Measurements from ENCODE around the gene CEACAM3. TPM values are rescaled to one million over a fixed set of nuclear protein-coding genes. Genes with fewer than 3 reads are reported as not detected.
"Not testable (repeated sequence)": the region's sequence is repeated elsewhere in the genome, so short reads cannot be mapped to it uniquely, and the experiment has no call there.

The CEACAM3 gene
- total RNA-seq, 1 experiment from 2014 or later: not detected

GRCh38 chr19:41784743-41785142 is 11.6 kb upstream of the CEACAM3 start:
- ChIA-PET CTCF (interaction anchor here (0.5 to 5.0 kb wide), 8 partner anchors 8 to 78 kb away, joined by 3 to 50 read pairs (median 4); partner anchors contain the start of gene CEACAM6), POLR2A (ENCODE audit: unreplicated experiment) (interaction anchor here (0.6 to 1.4 kb wide), 2 partner anchors 10 to 30 kb away, joined by 3 to 4 read pairs; partner anchors contain the start of gene CEACAM6)
- no peak for TF ChIP-seq EZH2 (IDR thresholded peaks at IDR 0.05; ENCODE audit: low read depth)
- TF ChIP-seq CTCF (conservative IDR thresholded peaks at IDR 0.05): no peak
- Histone ChIP-seq H3K9me2 (ENCODE audit: insufficient read depth) (no peaks in the 10 kb centered on the region), H3K4me2 (peak overlapping the region; percentile 67), H3K27ac (peak overlapping the region; percentile 51), H3K36me3 (ENCODE audit: low read depth) (no peaks in the 10 kb centered on the region), H3K4me1 (replicated peaks; ENCODE audit: insufficient read depth) (peaks cover 65% of the 10 kb centered on the region), H4K20me1 (ENCODE audit: insufficient read depth) (no peaks in the 10 kb centered on the region), H3K79me2 (ENCODE audit: low read depth) (no peaks in the 10 kb centered on the region), H3K4me3 (no peak overlapping the region), H3K27me3 (ENCODE audit: insufficient read depth, low read depth) (no peaks in the 10 kb centered on the region), H3K9me3 (ENCODE audit: insufficient read depth, low read depth) (no peaks in the 10 kb centered on the region), H2AFZ (no peak overlapping the region), H3F3A (ENCODE audit: insufficient read depth, low read depth) (peaks cover 27% of the 10 kb centered on the region)
- no TSS peak for BruUV-seq (replicated peaks)
- no peak for DNase-seq
- intact Hi-C loops (cut with micrococcal nuclease; ENCODE audit: unreplicated experiment): loop anchor here (1.0 to 5.0 kb wide), 6 partner anchors 10 to 173 kb away; partner anchors contain the start of genes CEACAM6 and RABAC1

DNA sequence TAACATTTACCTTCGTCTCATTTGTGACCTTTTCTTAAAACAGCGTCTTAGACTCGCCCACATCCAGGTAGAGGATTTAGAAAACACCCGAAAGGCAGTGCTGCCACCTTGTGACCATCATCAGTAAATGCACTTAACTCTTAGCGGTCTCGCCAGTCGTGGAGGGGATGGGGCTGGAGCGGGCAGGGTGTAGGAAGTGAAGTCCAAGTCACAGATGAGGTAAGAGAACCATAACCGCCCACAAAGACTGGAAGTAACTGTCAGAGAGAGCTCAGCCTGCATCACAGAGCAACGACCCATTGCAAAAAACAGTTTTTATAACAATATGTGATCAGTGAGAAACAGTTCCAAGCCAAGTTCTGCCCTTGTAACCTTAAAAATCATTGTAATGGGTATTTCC is 10.7 kb upstream of the CEACAM3 start:
- peak overlapping the region; percentile 67 for H3K4me2 ChIP-seq
- POLR2A ChIA-PET (ENCODE audit: unreplicated experiment): interaction anchor here (0.6 to 1.4 kb wide), 2 partner anchors 11 to 16 kb away, joined by 4 to 7 read pairs; no protein-coding TSS in a partner anchor

DNA sequence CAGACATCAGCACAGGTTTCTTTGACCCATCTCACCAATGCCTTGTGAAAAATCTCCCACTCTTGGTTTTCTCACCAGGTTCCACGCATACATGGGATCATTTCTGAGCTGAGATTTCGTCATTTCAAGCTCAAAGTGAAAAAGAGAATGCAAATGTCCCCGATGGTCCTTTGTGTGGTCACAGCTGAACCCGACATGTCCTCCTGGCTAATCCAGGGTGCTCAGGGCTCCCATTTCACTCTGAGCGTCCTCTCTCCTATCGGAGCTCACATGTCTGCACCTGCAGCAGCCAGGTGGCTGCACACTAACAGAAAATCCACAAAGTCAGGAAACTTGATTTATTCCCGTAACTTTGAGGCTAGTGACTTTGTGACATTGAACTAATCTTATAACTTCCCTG is 9.3 kb upstream of the CEACAM3 start:
- ChIA-PET CTCF (interaction anchor here (5.0 kb wide), 1 partner anchor 33 kb away, joined by 50 read pairs; the partner anchor contains the start of gene CEACAM6), POLR2A (ENCODE audit: unreplicated experiment) (no interaction called here)
- H3F3A ChIP-seq (ENCODE audit: insufficient read depth, low read depth): peaks cover 18% of the 10 kb centered on the region; the same call in 1 of the 2 replicates
- no peak for DNase-seq
- no peak overlapping the region for H2AFZ ChIP-seq
- H3K9me2 ChIP-seq (ENCODE audit: insufficient read depth): no peaks in the 10 kb centered on the region
- no peaks in the 10 kb centered on the region for H3K79me2 ChIP-seq (ENCODE audit: low read depth)
- no peak overlapping the region for H3K4me3 ChIP-seq
- intact Hi-C loops (cut with micrococcal nuclease; ENCODE audit: unreplicated experiment): loop anchor here (5.0 kb wide), 2 partner anchors 145 to 170 kb away; partner anchors contain the start of gene RABAC1
- H3K9me3 ChIP-seq (ENCODE audit: insufficient read depth, low read depth): no peaks in the 10 kb centered on the region
- no peak overlapping the region for H3K27ac ChIP-seq
- TF ChIP-seq CTCF (conservative IDR thresholded peaks at IDR 0.05) (no peak), EZH2 (IDR thresholded peaks at IDR 0.05; ENCODE audit: low read depth) (no peak)
- no peaks in the 10 kb centered on the region for H3K27me3 ChIP-seq (ENCODE audit: insufficient read depth, low read depth)
- H3K4me2 ChIP-seq: no peak overlapping the region
- no peaks in the 10 kb centered on the region for H3K36me3 ChIP-seq (ENCODE audit: low read depth)
- H4K20me1 ChIP-seq (ENCODE audit: insufficient read depth): no peaks in the 10 kb centered on the region
- no TSS peak for BruUV-seq (replicated peaks)
- peaks cover 52% of the 10 kb centered on the region for H3K4me1 ChIP-seq (replicated peaks; ENCODE audit: insufficient read depth)

More for the DNA sequence above, 10.7 kb upstream of the CEACAM3 start:
- Histone ChIP-seq H3K36me3 (ENCODE audit: low read depth) (no peaks in the 10 kb centered on the region), H3K9me3 (ENCODE audit: insufficient read depth, low read depth) (no peaks in the 10 kb centered on the region), H3K27me3 (ENCODE audit: insufficient read depth, low read depth) (no peaks in the 10 kb centered on the region), H3K9me2 (ENCODE audit: insufficient read depth) (no peaks in the 10 kb centered on the region), H3F3A (ENCODE audit: insufficient read depth, low read depth) (peaks cover 18% of the 10 kb centered on the region), H4K20me1 (ENCODE audit: insufficient read depth) (no peaks in the 10 kb centered on the region), H3K4me3 (no peak overlapping the region), H3K27ac (peak overlapping the region; percentile 51), H2AFZ (no peak overlapping the region), H3K4me1 (replicated peaks; ENCODE audit: insufficient read depth) (peaks cover 56% of the 10 kb centered on the region), H3K79me2 (ENCODE audit: low read depth) (no peaks in the 10 kb centered on the region)
- BruUV-seq (replicated peaks): no TSS peak
- CTCF ChIA-PET: interaction anchor here (0.6 to 5.0 kb wide), 7 partner anchors 10 to 79 kb away, joined by 3 to 50 read pairs (median 4); partner anchors contain the start of gene CEACAM6
- DNase-seq: peak; percentile 77 to 79
- intact Hi-C loops (cut with micrococcal nuclease; ENCODE audit: unreplicated experiment): loop anchor here (1.0 to 5.0 kb wide), 6 partner anchors 11 to 172 kb away; partner anchors contain the start of genes CEACAM6 and RABAC1
- TF ChIP-seq CTCF (conservative IDR thresholded peaks at IDR 0.05): peak; percentile 92
- no peak for TF ChIP-seq EZH2 (IDR thresholded peaks at IDR 0.05; ENCODE audit: low read depth)

- H3K27ac ChIP-seq; H3K9me3 ChIP-seq (ENCODE audit: insufficient read depth, low read depth); CTCF ChIA-PET; H3K36me3 ChIP-seq (ENCODE audit: low read depth); POLR2A ChIA-PET (ENCODE audit: unreplicated experiment); BruUV-seq (replicated peaks); DNase-seq; H3K4me2 ChIP-seq; H3K4me3 ChIP-seq; H3K9me2 ChIP-seq (ENCODE audit: insufficient read depth); H4K20me1 ChIP-seq (ENCODE audit: insufficient read depth); H2AFZ ChIP-seq; H3K27me3 ChIP-seq (ENCODE audit: insufficient read depth, low read depth); H3K79me2 ChIP-seq (ENCODE audit: low read depth): not testable (repeated sequence)
- H3K4me1 ChIP-seq (replicated peaks; ENCODE audit: insufficient read depth): peaks cover 56% of the 10 kb centered on the region
- intact Hi-C loops (cut with micrococcal nuclease; ENCODE audit: unreplicated experiment): loop anchor here (5.0 kb wide), 2 partner anchors 146 to 169 kb away; partner anchors contain the start of gene RABAC1
- H3F3A ChIP-seq (ENCODE audit: insufficient read depth, low read depth): peaks cover 31% of the 10 kb centered on the region; the same call in 1 of the 2 replicates
These were observed 7.9 kb upstream of the CEACAM3 start for GRCh38 chr19:41788518-41788917.

- H3K79me2 ChIP-seq (ENCODE audit: low read depth); H3K4me3 ChIP-seq; H3K9me2 ChIP-seq (ENCODE audit: insufficient read depth); H3K9me3 ChIP-seq (ENCODE audit: insufficient read depth, low read depth); H4K20me1 ChIP-seq (ENCODE audit: insufficient read depth); BruUV-seq (replicated peaks); DNase-seq; H3K36me3 ChIP-seq (ENCODE audit: low read depth); H3K27ac ChIP-seq; POLR2A ChIA-PET (ENCODE audit: unreplicated experiment); CTCF ChIA-PET; H3K27me3 ChIP-seq (ENCODE audit: insufficient read depth, low read depth); H2AFZ ChIP-seq; H3K4me2 ChIP-seq: not testable (repeated sequence)
- intact Hi-C loops (cut with micrococcal nuclease; ENCODE audit: unreplicated experiment): loop anchor here (5.0 kb wide), 2 partner anchors 147 to 168 kb away; partner anchors contain the start of gene RABAC1
- peaks cover 31% of the 10 kb centered on the region; the same call in 1 of the 2 replicates for H3F3A ChIP-seq (ENCODE audit: insufficient read depth, low read depth)
- peaks cover 54% of the 10 kb centered on the region for H3K4me1 ChIP-seq (replicated peaks; ENCODE audit: insufficient read depth)
These were observed 7.3 kb upstream of the CEACAM3 start for GRCh38 chr19:41789053-41789452.
